ENCODE measurements around the gene MYO9B. TPM values are rescaled to one million over a fixed set of nuclear protein-coding genes. Genes with fewer than 3 reads are reported as not detected.

The MYO9B gene
- polyA plus RNA-seq, 2 of the 4 experiments (the other 2 are of a cell fraction): 13.0 to 27.7 TPM

DNA sequence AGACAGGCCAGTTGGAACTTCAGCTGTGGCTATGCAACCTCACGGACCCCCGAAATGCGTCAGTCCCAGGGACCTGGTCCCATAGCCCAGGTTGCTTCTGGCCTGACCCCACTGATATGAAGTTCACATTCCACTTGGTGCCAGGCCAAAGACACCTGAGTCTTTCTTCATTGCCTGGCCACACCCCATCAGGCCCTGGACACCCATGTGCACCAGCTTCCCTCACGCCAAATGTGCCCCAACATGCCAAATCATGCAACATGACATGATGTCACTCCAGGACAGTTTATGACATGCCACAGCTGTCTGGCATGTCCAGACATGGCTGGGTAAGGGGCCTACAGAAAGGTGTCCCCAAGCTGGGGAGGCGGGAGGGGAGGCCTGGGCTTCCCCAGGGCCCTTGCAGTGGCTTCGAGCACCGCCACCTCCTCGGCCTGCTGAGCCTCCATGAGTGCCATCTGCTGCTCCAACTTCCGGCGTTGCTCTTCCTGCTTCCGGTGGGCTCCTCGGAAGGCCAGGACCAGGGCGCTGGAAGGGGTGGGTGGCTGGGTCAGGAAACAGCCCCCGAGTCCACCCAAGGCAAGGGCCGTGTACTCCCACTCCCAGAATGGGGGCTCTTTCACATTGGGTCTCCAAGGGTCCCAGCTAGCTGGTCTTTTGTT is 174.4 kb downstream of the MYO9B start:
- TF ChIP-seq GATA3 (IDR thresholded peaks at IDR 0.05; ENCODE audit: borderline replicate concordance) (no peak), HES2 (IDR thresholded peaks at IDR 0.05) (no peak), EP300 (IDR thresholded peaks at IDR 0.05) (no peak)
- TF ChIP-seq, protein P1, sequence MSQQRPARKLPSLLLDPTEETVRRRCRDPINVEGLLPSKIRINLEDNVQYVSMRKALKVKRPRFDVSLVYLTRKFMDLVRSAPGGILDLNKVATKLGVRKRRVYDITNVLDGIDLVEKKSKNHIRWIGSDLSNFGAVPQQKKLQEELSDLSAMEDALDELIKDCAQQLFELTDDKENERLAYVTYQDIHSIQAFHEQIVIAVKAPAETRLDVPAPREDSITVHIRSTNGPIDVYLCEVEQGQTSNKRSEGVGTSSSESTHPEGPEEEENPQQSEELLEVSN (IDR thresholded peaks at IDR 0.05; ENCODE audit: borderline replicate concordance, low read depth): no peak
- FAIRE-seq (no peak), DNase-seq (ENCODE audit: low read depth in 1 of 2, low spot score in 1 of 2) (no peak), ATAC-seq (no peak)
- ChIA-PET CTCF (interaction anchor here (0.9 to 4.9 kb wide), 4 partner anchors 8 to 32 kb away, joined by 3 to 51 read pairs (median 10); partner anchors contain the start of gene USHBP1), POLR2A (interaction anchor here (1.8 kb wide), 1 partner anchor 35 kb away, joined by 5 read pairs; the partner anchor contains the start of gene USE1)
- WGBS (ENCODE audit: missing lambda C conversion rate): 83% methylated on average over 8 of the region's 15 CpGs
- no peaks in the 10 kb centered on the region for H3K9me3 ChIP-seq
- H3K4me1 ChIP-seq: peaks cover 37% of the 10 kb centered on the region
- H3K27ac ChIP-seq: peak overlapping the region; percentile 92 to 96; a peak in 5 of 6 replicates
- peak overlapping the region; percentile 58; the same call in 2 of the 3 replicates for H3K4me2 ChIP-seq
- no peak overlapping the region for H3K4me3 ChIP-seq

DNA sequence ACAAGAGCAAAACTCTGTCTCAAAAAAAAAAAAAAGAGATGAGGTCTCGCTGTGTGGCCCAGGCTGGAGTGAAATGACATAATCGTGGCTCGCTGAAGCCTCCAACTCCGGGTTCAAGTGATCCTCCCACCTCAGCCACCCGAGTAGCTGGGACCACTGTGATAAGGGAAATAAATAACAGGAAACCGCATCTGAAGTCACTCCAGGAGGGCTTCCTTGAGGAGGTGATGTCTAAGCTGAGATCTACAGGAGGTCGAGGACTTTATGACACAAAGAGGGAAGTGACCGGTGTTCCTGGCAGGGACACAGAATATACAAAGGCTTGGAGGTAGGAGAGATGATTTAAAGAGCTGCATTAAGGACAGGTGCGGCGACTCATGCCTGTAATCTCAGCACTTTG is 179.1 kb downstream of the MYO9B start:
- ChIA-PET CTCF (interaction anchor here (0.7 to 4.5 kb wide), 4 partner anchors 9 to 38 kb away, joined by 3 to 20 read pairs (median 6); partner anchors contain the start of gene USHBP1), POLR2A (no interaction called here)

DNA sequence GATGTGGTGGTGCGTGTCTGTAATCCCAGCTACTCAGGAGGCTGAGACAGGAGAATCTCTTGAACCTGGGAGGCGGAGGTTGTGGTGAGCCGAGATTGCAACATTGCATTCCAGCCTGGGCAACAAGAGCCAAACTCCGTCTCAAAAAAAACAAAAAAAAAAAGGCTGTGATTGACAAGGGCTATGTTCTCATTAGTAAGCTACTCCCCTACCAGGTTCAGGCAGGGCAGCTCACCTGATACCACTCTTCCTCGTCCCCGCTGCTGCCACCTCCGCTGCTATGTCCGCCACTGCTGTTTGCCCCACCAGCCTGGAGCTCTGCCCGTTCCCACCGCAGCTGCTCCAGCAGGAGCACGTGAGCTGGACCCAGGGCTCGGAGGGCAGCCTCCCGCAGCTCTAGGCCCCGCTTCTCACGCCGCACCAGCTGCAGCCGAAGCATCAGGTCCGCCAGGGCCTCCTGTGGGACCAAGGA is 179.6 kb downstream of the MYO9B start:
- Histone ChIP-seq H3K4me3 (no peak overlapping the region), H3K4me2 (no peak overlapping the region), H3K9me3 (no peaks in the 10 kb centered on the region), H3K27ac (no peak overlapping the region), H3K4me1 (no peaks in the 10 kb centered on the region; the same call in 2 of the 3 replicates)
- DNase-seq (ENCODE audit: low read depth in 1 of 2, low spot score in 1 of 2) (no peak), FAIRE-seq (no peak), ATAC-seq (no peak)
- 81% methylated on average over 18 of the region's 18 CpGs for WGBS (ENCODE audit: missing lambda C conversion rate)
- TF ChIP-seq KDM5A (IDR thresholded peaks at IDR 0.05) (no peak), NFE2L2 (conservative IDR thresholded peaks at IDR 0.05; ENCODE audit: low read length) (no peak), RAD21 (conservative IDR thresholded peaks at IDR 0.05 in 1 of 2, IDR thresholded peaks at IDR 0.05 in 1 of 2) (no peak), EP300 (IDR thresholded peaks at IDR 0.05) (no peak), ESRRA (IDR thresholded peaks at IDR 0.05; ENCODE audit: borderline replicate concordance, low read length) (no peak), NPAS2 (CRISPR knock-in tag; IDR thresholded peaks at IDR 0.05; ENCODE audit: borderline replicate concordance) (no peak), ELK1 (IDR thresholded peaks at IDR 0.05; ENCODE audit: low read depth, low read length) (no peak), TP53 (CRISPR knock-in tag; IDR thresholded peaks at IDR 0.05) (no peak)
- TF ChIP-seq, protein P2, sequence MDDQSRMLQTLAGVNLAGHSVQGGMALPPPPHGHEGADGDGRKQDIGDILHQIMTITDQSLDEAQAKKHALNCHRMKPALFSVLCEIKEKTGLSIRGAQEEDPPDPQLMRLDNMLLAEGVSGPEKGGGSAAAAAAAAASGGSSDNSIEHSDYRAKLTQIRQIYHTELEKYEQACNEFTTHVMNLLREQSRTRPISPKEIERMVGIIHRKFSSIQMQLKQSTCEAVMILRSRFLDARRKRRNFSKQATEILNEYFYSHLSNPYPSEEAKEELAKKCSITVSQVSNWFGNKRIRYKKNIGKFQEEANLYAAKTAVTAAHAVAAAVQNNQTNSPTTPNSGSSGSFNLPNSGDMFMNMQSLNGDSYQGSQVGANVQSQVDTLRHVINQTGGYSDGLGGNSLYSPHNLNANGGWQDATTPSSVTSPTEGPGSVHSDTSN (IDR thresholded peaks at IDR 0.05): no peak
- ChIA-PET CTCF (interaction anchor here (0.7 to 4.5 kb wide), 5 partner anchors 9 to 568 kb away, joined by 3 to 20 read pairs (median 5); partner anchors contain the start of gene USHBP1), POLR2A (no interaction called here)

More for the DNA sequence above, 179.1 kb downstream of the MYO9B start:
- Histone ChIP-seq H3K9me3 (no peaks in the 10 kb centered on the region), H3K4me3 (no peak overlapping the region), H3K4me2 (no peak overlapping the region), H3K4me1 (peaks cover 5% of the 10 kb centered on the region), H3K27ac (0 out of 6 replicates have a peak overlapping the region, but pooled peaks of 1 of the 2 experiments have one; percentile 18)
- ATAC-seq (no peak), FAIRE-seq (no peak), DNase-seq (ENCODE audit: low read depth in 1 of 2, low spot score in 1 of 2) (no peak)
- TF ChIP-seq ZFP36 (IDR thresholded peaks at IDR 0.05; ENCODE audit: borderline replicate concordance, partially characterized antibody) (peak; percentile 54), CHD2 (IDR thresholded peaks at IDR 0.05; ENCODE audit: low read length, partially characterized antibody) (no peak), KDM1A (IDR thresholded peaks at IDR 0.05; ENCODE audit: low read depth) (no peak), NFE2L2 (conservative IDR thresholded peaks at IDR 0.05; ENCODE audit: low read length) (no peak)
- 84% methylated on average over 10 of the region's 10 CpGs for WGBS (ENCODE audit: missing lambda C conversion rate)

All from A549 (cell line).